Gastrocnemius medialis (tissue), 4 donors: ENCODE data around the gene PTPRM. TPM values are rescaled to one million over a fixed set of nuclear protein-coding genes. Genes with fewer than 3 reads are reported as not detected.
A peak's percentile ranks its signal among the peaks of the same experiment; 100 is the strongest.

Experiments used
- ATAC-seq, 2 donors: fragments of 150-250 bp; one replicate each; pipeline ENCODE4 v1.9.1; 2016
- DNase-seq, 2 donors: peaks; one replicate each; pipeline ENCODE4 v3.0.0-alpha.2; 2019
- H3K27ac ChIP-seq, 4 donors: fragments of 200-600 bp; sonication (generic); 1 replicate in 1 of 4; 2 replicates in 3 of 4; pipeline ENCODE4 v1.5.1; 2016 to 2018; ENCODE audit warnings: mild to moderate bottlenecking in 2 of 4, moderate library complexity in 1 of 4
- H3K27me3 ChIP-seq, 3 donors: fragments of 200-600 bp; sonication (generic) in 2 of 3; 1 replicate in 1 of 3; 2 replicates in 2 of 3; pipeline versions ENCODE4 v1.5.1 to v1.6.0; 2016 to 2019; ENCODE audit warnings: mild to moderate bottlenecking in 1 of 3, moderate library complexity in 1 of 3
- H3K36me3 ChIP-seq, 2 donors: fragments of 200-600 bp; sonication (generic) in 1 of 2; one replicate each; pipeline ENCODE4 v1.5.1; 2017 to 2018
- H3K4me1 ChIP-seq, 2 donors: fragments of 200-600 bp; sonication (generic) in 1 of 2; one replicate each; pipeline ENCODE4 v1.5.1; 2016 to 2017; ENCODE audit warnings: mild to moderate bottlenecking in 2 of 2
- H3K4me3 ChIP-seq, 4 donors: fragments of 200-600 bp; sonication (generic) in 3 of 4; 1 replicate in 1 of 4; 2 replicates in 3 of 4; pipeline ENCODE4 v1.5.1; 2016 to 2019; ENCODE audit warnings: mild to moderate bottlenecking in 2 of 4
- H3K9me3 ChIP-seq, 3 donors: fragments of 200-600 bp; sonication (generic) in 2 of 3; 1 replicate in 1 of 3; 2 replicates in 2 of 3; pipeline ENCODE4 v1.5.1; 2016 to 2019
- POLR2A ChIP-seq, 2 donors: fragments of 450-650 bp; IDR thresholded peaks; one replicate each; pipeline ENCODE4 v1.6.1; 2017; ENCODE audit warnings: antibody characterized with exemption in 2 of 2, mild to moderate bottlenecking in 2 of 2, moderate library complexity in 2 of 2
- in situ Hi-C, 4 donors: fragments of 200-750 bp; cut with MboI; loops; one replicate each; pipeline versions ENCODE4 v1.15.0 to v1.8.0; 2017; ENCODE audit warnings: low sequenced_read_pairs in 4 of 4
- intact Hi-C: fragments of 100-400 bp; cut with DNase I; formaldehyde crosslinking; loops from one replicate; pipeline ENCODE4 v1.15.1; 2023; ENCODE audit warnings: low total_unique reads
- total RNA-seq, 4 donors: library from RNA; depleted of rRNA; stranded (reverse); fragments of >200 nt; gene quantifications; one replicate each; pipeline versions ENCODE4 v1.1.0 to v1.2.3, GENCODE V29; 2016
- TF ChIP-seq, protein P1 (sequence below), 5 experiments: fragments of 450-650 bp in 3 of 5; fragments of 200-600 bp in 2 of 5; sonication (generic) in 2 of 5; IDR thresholded peaks in 4 of 5; conservative IDR thresholded peaks in 1 of 5; 1 replicate in 4 of 5; 2 replicates in 1 of 5; pipeline ENCODE4 v1.5.1; 2016 to 2019; ENCODE audit warnings: antibody characterized with exemption in 5 of 5, mild to moderate bottlenecking in 3 of 5, moderate library complexity in 3 of 5

The PTPRM gene
- total RNA-seq, 4 donors from 2014 or later = 52.6 to 79.3 (median 63.8) TPM

GRCh38 chr18:7876354-7877104 is 309.4 kb downstream of the PTPRM start:
- H3K4me1 ChIP-seq = peaks cover 52 to 57% of the 10 kb centered on the region in 2 donors
- no peaks in the 10 kb centered on the region for H3K9me3 ChIP-seq
- no peaks in the 10 kb centered on the region for H3K36me3 ChIP-seq
- in situ Hi-C loops (no loop called here), intact Hi-C loops (loop anchor here (10.0 kb wide), 1 partner anchor 268 kb away; no protein-coding TSS in a partner anchor)
- DNase-seq = no peak
- no peak for ATAC-seq
- no peaks in the 10 kb centered on the region for H3K27me3 ChIP-seq
- no peak overlapping the region for H3K27ac ChIP-seq
- H3K4me3 ChIP-seq = no peak overlapping the region
- TF ChIP-seq POLR2A (IDR thresholded peaks at IDR 0.05) = no peak
- TF ChIP-seq, protein P1, sequence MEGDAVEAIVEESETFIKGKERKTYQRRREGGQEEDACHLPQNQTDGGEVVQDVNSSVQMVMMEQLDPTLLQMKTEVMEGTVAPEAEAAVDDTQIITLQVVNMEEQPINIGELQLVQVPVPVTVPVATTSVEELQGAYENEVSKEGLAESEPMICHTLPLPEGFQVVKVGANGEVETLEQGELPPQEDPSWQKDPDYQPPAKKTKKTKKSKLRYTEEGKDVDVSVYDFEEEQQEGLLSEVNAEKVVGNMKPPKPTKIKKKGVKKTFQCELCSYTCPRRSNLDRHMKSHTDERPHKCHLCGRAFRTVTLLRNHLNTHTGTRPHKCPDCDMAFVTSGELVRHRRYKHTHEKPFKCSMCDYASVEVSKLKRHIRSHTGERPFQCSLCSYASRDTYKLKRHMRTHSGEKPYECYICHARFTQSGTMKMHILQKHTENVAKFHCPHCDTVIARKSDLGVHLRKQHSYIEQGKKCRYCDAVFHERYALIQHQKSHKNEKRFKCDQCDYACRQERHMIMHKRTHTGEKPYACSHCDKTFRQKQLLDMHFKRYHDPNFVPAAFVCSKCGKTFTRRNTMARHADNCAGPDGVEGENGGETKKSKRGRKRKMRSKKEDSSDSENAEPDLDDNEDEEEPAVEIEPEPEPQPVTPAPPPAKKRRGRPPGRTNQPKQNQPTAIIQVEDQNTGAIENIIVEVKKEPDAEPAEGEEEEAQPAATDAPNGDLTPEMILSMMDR (IDR thresholded peaks at IDR 0.05 in 4 of 5, conservative IDR thresholded peaks at IDR 0.05 in 1 of 5) = no peak

- no peak for TF ChIP-seq POLR2A (IDR thresholded peaks at IDR 0.05)
- TF ChIP-seq, protein P1 (IDR thresholded peaks at IDR 0.05 in 4 of 5, conservative IDR thresholded peaks at IDR 0.05 in 1 of 5) = no peak
- Histone ChIP-seq H3K27me3 (no peaks in the 10 kb centered on the region), H3K27ac (peak overlapping the region; percentile 32 to 48 (median 38)), H3K4me1 (peaks cover 46% of the 10 kb centered on the region in 2 donors), H3K36me3 (no peaks in the 10 kb centered on the region), H3K4me3 (no peak overlapping the region), H3K9me3 (no peaks in the 10 kb centered on the region)
- ATAC-seq (peak; percentile 81 to 87), DNase-seq (no peak)
- in situ Hi-C loops = no loop called here
- intact Hi-C loops = loop anchor here (10.0 kb wide), 1 partner anchor 267 kb away; no protein-coding TSS in a partner anchor
These were observed 310.5 kb downstream of the PTPRM start for GRCh38 chr18:7877609-7878008.

DNA sequence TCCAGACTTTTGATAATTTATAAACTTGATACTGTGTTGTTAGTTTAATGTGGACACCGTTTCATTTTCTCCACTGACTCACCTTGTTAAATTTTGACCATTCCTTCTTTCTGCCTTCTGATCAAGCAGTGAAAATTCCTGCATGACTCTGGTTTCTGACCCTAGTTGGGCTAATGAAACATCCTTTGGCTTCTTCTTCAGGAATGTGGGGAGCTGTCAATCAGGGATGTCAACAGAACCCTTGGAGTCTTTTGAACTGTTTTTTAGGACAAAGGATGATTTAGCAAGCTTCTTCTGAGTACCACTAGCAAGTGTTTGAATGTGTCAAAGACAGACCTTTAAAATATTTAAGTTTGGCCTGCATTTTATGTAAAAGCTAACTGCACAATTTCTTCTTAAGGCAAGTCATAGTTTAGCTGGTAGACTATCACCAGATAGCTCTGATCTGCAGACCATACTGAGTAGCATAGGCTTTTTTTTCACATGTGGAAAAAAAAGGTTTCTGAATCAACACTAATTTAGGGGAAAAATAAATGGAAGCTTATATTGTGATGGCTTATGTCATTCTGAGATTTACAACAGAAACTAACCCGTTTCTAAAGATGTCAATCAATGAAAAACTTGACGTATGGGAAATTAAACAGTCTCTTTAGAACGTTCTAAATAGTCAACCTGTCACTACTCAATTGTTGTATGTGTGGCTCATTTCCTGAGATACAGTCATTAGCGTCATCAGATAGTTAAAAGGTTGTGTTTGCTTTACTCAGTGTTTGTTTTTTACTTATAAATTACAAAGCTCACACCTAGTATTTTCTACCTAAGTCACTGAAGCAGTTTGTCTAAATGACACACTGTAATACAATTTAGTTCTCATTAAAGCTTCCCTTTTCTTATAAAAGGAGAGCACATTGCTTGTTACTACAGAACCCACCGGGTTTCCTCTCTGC is 311.4 kb downstream of the PTPRM start:
- DNase-seq (no peak), ATAC-seq (no peak)
- Histone ChIP-seq H3K4me3 (no peak overlapping the region), H3K27ac (peak overlapping the region; percentile 14 to 48 (median 34)), H3K27me3 (no peaks in the 10 kb centered on the region), H3K9me3 (no peaks in the 10 kb centered on the region), H3K4me1 (peaks cover 37 to 39% of the 10 kb centered on the region in 2 donors), H3K36me3 (no peaks in the 10 kb centered on the region)
- intact Hi-C loops (loop anchor here (10.0 kb wide), 1 partner anchor 266 kb away; no protein-coding TSS in a partner anchor), in situ Hi-C loops (no loop called here)
- TF ChIP-seq, protein P1 (IDR thresholded peaks at IDR 0.05 in 4 of 5, conservative IDR thresholded peaks at IDR 0.05 in 1 of 5) = no peak
- TF ChIP-seq POLR2A (IDR thresholded peaks at IDR 0.05) = no peak

- ATAC-seq = peak; percentile 22 to 53
- Histone ChIP-seq H3K4me3 (no peak overlapping the region), H3K4me1 (peaks cover 37 to 39% of the 10 kb centered on the region in 2 donors), H3K36me3 (no peaks in the 10 kb centered on the region), H3K27ac (peak overlapping the region in 1 of 4 donors; percentile 40), H3K27me3 (no peaks in the 10 kb centered on the region), H3K9me3 (no peaks in the 10 kb centered on the region)
- TF ChIP-seq POLR2A (IDR thresholded peaks at IDR 0.05) = no peak
- TF ChIP-seq, protein P1 (IDR thresholded peaks at IDR 0.05 in 4 of 5, conservative IDR thresholded peaks at IDR 0.05 in 1 of 5) = no peak
- no peak for DNase-seq
- in situ Hi-C loops = no loop called here
- intact Hi-C loops = loop anchor here (10.0 kb wide), 1 partner anchor 265 kb away; no protein-coding TSS in a partner anchor
These were observed 312.6 kb downstream of the PTPRM start for GRCh38 chr18:7879717-7880116.
